GM21423 (cell line): Measurements from ENCODE around the gene GGCX.
"Not testable (repeated sequence)": the region's sequence is repeated elsewhere in the genome, so short reads cannot be mapped to it uniquely, and the experiment has no call there.

Experiments
- ATAC-seq: cut with Tn5 transposase; IDR thresholded peaks from one replicate; pipeline ENCODE4 v1.9.1; 2021; ENCODE audit warnings: mild to moderate bottlenecking, moderate library complexity; ENCODE audit not compliant: unreplicated experiment

GGCX gene

GRCh38 chr2:85561280-85562212, at the start of gene GGCX:
TSS of gene GGCX (minus strand) at chr2:85561493. CDS start at chr2:85561428, 65 bp downstream.
- peak; percentile 91 for ATAC-seq

GRCh38 chr2:85607268-85608215, 46.2 kb upstream of the GGCX start:
- no peak for ATAC-seq

GRCh38 chr2:85606116-85606455, 44.8 kb upstream of the GGCX start:
- ATAC-seq = no peak

- ATAC-seq = no peak
Measured at GRCh38 chr2:85605406-85606115, 44.3 kb upstream of the GGCX start.

- ATAC-seq = no peak
Measured at GRCh38 chr2:85604568-85605339, 43.5 kb upstream of the GGCX start.

- not testable (repeated sequence) for ATAC-seq
Measured at GRCh38 chr2:85604133-85604444, 42.8 kb upstream of the GGCX start.

GRCh38 chr2:85602476-85603234, 41.4 kb upstream of the GGCX start, which contains the start of gene TMEM150A:
TSS of gene TMEM150A (minus strand) at chr2:85602698. CDS start at chr2:85601948, 750 bp downstream.
- ATAC-seq = peak; percentile 97

- ATAC-seq = peak; percentile 28
Measured at GRCh38 chr2:85601771-85602475, 40.6 kb upstream of the GGCX start.

- ATAC-seq = no peak
Measured at GRCh38 chr2:85600951-85601770, 39.9 kb upstream of the GGCX start.

GRCh38 chr2:85600235-85600575, 38.9 kb upstream of the GGCX start:
- ATAC-seq = no peak

GRCh38 chr2:85599468-85600234, 38.4 kb upstream of the GGCX start:
- no peak for ATAC-seq

- ATAC-seq = no peak
Measured at GRCh38 chr2:85598594-85599340, 37.5 kb upstream of the GGCX start.

GRCh38 chr2:85597241-85597640, 35.9 kb upstream of the GGCX start:
- no peak for ATAC-seq

GRCh38 chr2:85596486-85597143, 35.3 kb upstream of the GGCX start:
- no peak for ATAC-seq

GRCh38 chr2:85596026-85596333, 34.7 kb upstream of the GGCX start:
- ATAC-seq = no peak

GRCh38 chr2:85595301-85596025, 34.2 kb upstream of the GGCX start, which contains the start of gene RNF181:
TSS of gene RNF181 (plus strand) at chr2:85595745. CDS start at chr2:85595764, 19 bp downstream.
- peak; percentile 99 for ATAC-seq
